HUES48 (cell line): ENCODE results near the gene ZNF805.
"Not testable (repeated sequence)": the region's sequence is repeated elsewhere in the genome, so short reads cannot be mapped to it uniquely, and the experiment has no call there.

Experiments
- H3K27ac ChIP-seq: one replicate; pipeline ENCODE4 v1.7.0; 2013; ENCODE audit warnings: low read depth, low read length, inconsistent platforms
- H3K27me3 ChIP-seq: 2 replicates; pipeline ENCODE4 v1.6.1; 2013; ENCODE audit warnings: mild to moderate bottlenecking, low read length; ENCODE audit not compliant: control insufficient read depth, insufficient read depth
- H3K36me3 ChIP-seq: 2 replicates; pipeline ENCODE4 v1.6.1; 2013; ENCODE audit warnings: low read length; ENCODE audit not compliant: control insufficient read depth, insufficient read depth
- H3K4me1 ChIP-seq: 2 replicates; pipeline ENCODE4 v1.6.1; 2013; ENCODE audit warnings: mild to moderate bottlenecking, low read length; ENCODE audit not compliant: control insufficient read depth, insufficient read depth
- H3K4me3 ChIP-seq: 2 replicates; pipeline ENCODE4 v1.5.1; 2013; ENCODE audit warnings: mild to moderate bottlenecking, low read depth, low read length
- H3K9ac ChIP-seq: 2 replicates; pipeline ENCODE4 v1.6.1; 2013; ENCODE audit warnings: mild to moderate bottlenecking, low read depth, low read length, moderate library complexity
- H3K9me3 ChIP-seq: 2 replicates; pipeline ENCODE4 v1.6.1; 2013; ENCODE audit warnings: low read length; ENCODE audit not compliant: control insufficient read depth, insufficient read depth

ZNF805 gene

GRCh38 chr19:57267291-57267690 lies 26.9 kb downstream of the ZNF805 start:
- H3K27me3 ChIP-seq = no peaks in the 10 kb centered on the region
- H3K4me1 ChIP-seq = peaks cover 10% of the 10 kb centered on the region
- H3K27ac ChIP-seq = no peak overlapping the region
- no peaks in the 10 kb centered on the region for H3K36me3 ChIP-seq
- no peak overlapping the region for H3K4me3 ChIP-seq
- no peaks in the 10 kb centered on the region for H3K9me3 ChIP-seq
- no peak overlapping the region for H3K9ac ChIP-seq

- no peak overlapping the region for H3K27ac ChIP-seq
- no peaks in the 10 kb centered on the region for H3K36me3 ChIP-seq
- H3K4me3 ChIP-seq = no peak overlapping the region
- no peaks in the 10 kb centered on the region for H3K27me3 ChIP-seq
- H3K9ac ChIP-seq = no peak overlapping the region
- no peaks in the 10 kb centered on the region for H3K9me3 ChIP-seq
- H3K4me1 ChIP-seq = no peaks in the 10 kb centered on the region
Observed at GRCh38 chr19:57269515-57270250, 29.3 kb downstream of the ZNF805 start.

GRCh38 chr19:57271280-57271679 lies 30.8 kb downstream of the ZNF805 start:
- H3K27me3 ChIP-seq = no peaks in the 10 kb centered on the region
- no peaks in the 10 kb centered on the region for H3K36me3 ChIP-seq
- no peaks in the 10 kb centered on the region for H3K9me3 ChIP-seq
- no peak overlapping the region for H3K9ac ChIP-seq
- H3K4me3 ChIP-seq = no peak overlapping the region
- no peaks in the 10 kb centered on the region for H3K4me1 ChIP-seq
- H3K27ac ChIP-seq = no peak overlapping the region

- H3K9me3 ChIP-seq = no peaks in the 10 kb centered on the region
- H3K9ac ChIP-seq = no peak overlapping the region
- H3K4me1 ChIP-seq = no peaks in the 10 kb centered on the region
- H3K27ac ChIP-seq = no peak overlapping the region
- H3K36me3 ChIP-seq = no peaks in the 10 kb centered on the region
- H3K27me3 ChIP-seq = no peaks in the 10 kb centered on the region
- H3K4me3 ChIP-seq = no peak overlapping the region
Observed at GRCh38 chr19:57273014-57273413, 32.6 kb downstream of the ZNF805 start.

GRCh38 chr19:57276430-57276829 lies 36.0 kb downstream of the ZNF805 start:
- H3K27me3 ChIP-seq = no peaks in the 10 kb centered on the region
- H3K27ac ChIP-seq = no peak overlapping the region
- no peaks in the 10 kb centered on the region for H3K36me3 ChIP-seq
- H3K4me3 ChIP-seq = no peak overlapping the region
- no peaks in the 10 kb centered on the region for H3K9me3 ChIP-seq
- H3K9ac ChIP-seq = no peak overlapping the region
- H3K4me1 ChIP-seq = peaks cover 4% of the 10 kb centered on the region; the same call in 1 of the 2 replicates

GRCh38 chr19:57278481-57278880 lies 38.0 kb downstream of the ZNF805 start:
- not testable (repeated sequence) for H3K9me3 ChIP-seq, H3K27me3 ChIP-seq, H3K4me1 ChIP-seq, H3K4me3 ChIP-seq, H3K9ac ChIP-seq, H3K27ac ChIP-seq
- peaks cover 15% of the 10 kb centered on the region for H3K36me3 ChIP-seq

GRCh38 chr19:57279418-57280164 lies 39.2 kb downstream of the ZNF805 start:
- Histone ChIP-seq H3K4me1 (peaks cover 10% of the 10 kb centered on the region; the same call in 1 of the 2 replicates), H3K36me3 (peaks cover 26% of the 10 kb centered on the region), H3K27me3 (no peaks in the 10 kb centered on the region), H3K4me3 (peak overlapping the region; percentile 96), H3K9me3 (no peaks in the 10 kb centered on the region), H3K27ac (peak overlapping the region; percentile 99), H3K9ac (peak overlapping the region; percentile 98)

GRCh38 chr19:57280165-57280961 lies 39.9 kb downstream of the ZNF805 start, which contains the start of gene ZNF460:
Gene ZNF460, plus strand, starts transcription at chr19:57280485. Its CDS starts 322 bp downstream, at chr19:57280807.
- H3K4me3 ChIP-seq = peak within 1 kb of the TSS; percentile 96
- peak within 1 kb of the TSS; percentile 98 for H3K9ac ChIP-seq
- H3K36me3 ChIP-seq = peaks cover 33% of the 10 kb centered on the region
- no peaks in the 10 kb centered on the region for H3K9me3 ChIP-seq
- H3K27me3 ChIP-seq = no peaks in the 10 kb centered on the region
- H3K27ac ChIP-seq = peak within 1 kb of the TSS; percentile 99
- H3K4me1 ChIP-seq = peaks cover 10% of the 10 kb centered on the region; the same call in 1 of the 2 replicates

GRCh38 chr19:57280962-57281400 lies 40.5 kb downstream of the ZNF805 start:
- Histone ChIP-seq H3K9ac (peak overlapping the region; percentile 98), H3K27me3 (no peaks in the 10 kb centered on the region), H3K27ac (peak overlapping the region; percentile 99), H3K9me3 (no peaks in the 10 kb centered on the region), H3K4me1 (peaks cover 10% of the 10 kb centered on the region; the same call in 1 of the 2 replicates), H3K36me3 (peaks cover 39% of the 10 kb centered on the region), H3K4me3 (peak overlapping the region; percentile 96)

- Histone ChIP-seq H3K4me1 (peaks cover 10% of the 10 kb centered on the region; the same call in 1 of the 2 replicates), H3K9ac (no peak overlapping the region), H3K9me3 (no peaks in the 10 kb centered on the region), H3K4me3 (peak overlapping the region; percentile 96), H3K27ac (no peak overlapping the region), H3K36me3 (peaks cover 49% of the 10 kb centered on the region), H3K27me3 (no peaks in the 10 kb centered on the region)
Observed at GRCh38 chr19:57282011-57282643, 41.7 kb downstream of the ZNF805 start.
